Neural cell (in vitro differentiated cells): ENCODE measurements around the gene ARHGEF10L. TPM values are rescaled to one million over a fixed set of nuclear protein-coding genes. Genes with fewer than 3 reads are reported as not detected.

Source experiments
- H2AFZ ChIP-seq: fragments of 200-600, 300-800 bp; sonication (generic), shearing (Covaris generic); 2 replicates; pipeline ENCODE4 v1.6.0; 2014; ENCODE audit warnings: low read depth, mild to moderate bottlenecking, antibody characterized with exemption, low read length, moderate library complexity
- H3F3A ChIP-seq: fragments of 200-600 bp; shearing (Covaris generic); 2 replicates; pipeline ENCODE4 v1.6.1; 2016; ENCODE audit warnings: mild to moderate bottlenecking, moderate library complexity, mixed read lengths, antibody characterized with exemption, low read length; ENCODE audit not compliant: insufficient read depth, poor library complexity, severe bottlenecking
- H3K27ac ChIP-seq: fragments of 200-600, 300-800 bp; sonication (generic), shearing (Covaris generic); 2 replicates; pipeline ENCODE4 v1.5.1; 2014; ENCODE audit warnings: mild to moderate bottlenecking, low read length, moderate library complexity
- H3K27me3 ChIP-seq: fragments of 300-800, 200-600 bp; sonication (generic), shearing (Covaris generic); 2 replicates; pipeline ENCODE4 v1.6.0; 2014; ENCODE audit warnings: mild to moderate bottlenecking, low read depth, low read length, moderate library complexity; ENCODE audit not compliant: insufficient read depth
- H3K36me3 ChIP-seq: fragments of 300-800, 200-600 bp; sonication (generic), shearing (Covaris generic); 2 replicates; pipeline ENCODE4 v1.5.1; 2014; ENCODE audit warnings: mild to moderate bottlenecking, antibody characterized with exemption, low read length, moderate library complexity; ENCODE audit not compliant: insufficient read depth
- H3K4me2 ChIP-seq: fragments of 300-800, 200-600 bp; sonication (generic), shearing (Covaris generic); 2 replicates; pipeline ENCODE4 v1.6.0; 2014; ENCODE audit warnings: mild to moderate bottlenecking, low read length
- H3K4me3 ChIP-seq: fragments of 300-800, 200-600 bp; sonication (generic), shearing (Covaris generic); 2 replicates; pipeline ENCODE4 v1.5.1; 2014; ENCODE audit warnings: mild to moderate bottlenecking, low read length, moderate library complexity
- H3K79me2 ChIP-seq: fragments of 200-600 bp; shearing (Covaris generic); replicated peaks from 2 replicates; pipeline ENCODE4 v1.6.0; 2014; ENCODE audit warnings: mild to moderate bottlenecking, low read length, moderate library complexity; ENCODE audit not compliant: insufficient read depth
- H3K9ac ChIP-seq: fragments of 300-800, 200-600 bp; sonication (generic), shearing (Covaris generic); 2 replicates; pipeline ENCODE4 v1.6.1; 2016; ENCODE audit warnings: mild to moderate bottlenecking, low read length, mixed read lengths
- H3K9me2 ChIP-seq: fragments of 200-600 bp; shearing (Covaris generic); 2 replicates; pipeline ENCODE4 v1.6.1; 2016; ENCODE audit warnings: mild to moderate bottlenecking, low read length, mixed read lengths; ENCODE audit not compliant: insufficient read depth
- H3K9me3 ChIP-seq: fragments of 200-600, 300-800 bp; sonication (generic), shearing (Covaris generic); 2 replicates; pipeline ENCODE4 v1.6.1; 2016; ENCODE audit warnings: mild to moderate bottlenecking, mixed run types, low read length, moderate library complexity, mixed read lengths
- H4K20me1 ChIP-seq: fragments of 200-600 bp; shearing (Covaris generic); 2 replicates; pipeline ENCODE4 v1.6.1; 2016; ENCODE audit warnings: mild to moderate bottlenecking, mixed run types; ENCODE audit not compliant: insufficient read depth
- EP300 ChIP-seq: fragments of 450-650 bp; conservative IDR thresholded peaks from 2 replicates; pipeline ENCODE4 v1.6.1; 2014; ENCODE audit warnings: antibody characterized with exemption, mild to moderate bottlenecking, moderate library complexity; ENCODE audit not compliant: poor library complexity, severe bottlenecking
- EZH2 ChIP-seq: fragments of 200-600, 300-800 bp; shearing (Covaris generic), sonication (generic); IDR thresholded peaks from 2 replicates; pipeline ENCODE4 v1.6.1; 2014; ENCODE audit warnings: antibody characterized with exemption, low read length, borderline replicate concordance, mild to moderate bottlenecking; ENCODE audit not compliant: insufficient read depth, poor library complexity, severe bottlenecking
- MXI1 ChIP-seq: fragments of 450-650 bp; conservative IDR thresholded peaks from 2 replicates; pipeline ENCODE4 v1.6.1; 2014; ENCODE audit warnings: antibody characterized with exemption, mild to moderate bottlenecking; ENCODE audit not compliant: poor library complexity, severe bottlenecking
- POLR2AphosphoS5 ChIP-seq: IDR thresholded peaks from 2 replicates; pipeline ENCODE4 v1.6.1; 2012
- RAD21 ChIP-seq: fragments of 450-650 bp; conservative IDR thresholded peaks from 2 replicates; pipeline ENCODE4 v1.6.1; 2014; ENCODE audit warnings: antibody characterized with exemption, mild to moderate bottlenecking, moderate library complexity
- SMC3 ChIP-seq: fragments of 450-650 bp; conservative IDR thresholded peaks from 2 replicates; pipeline ENCODE4 v1.6.1; 2014; ENCODE audit warnings: antibody characterized with exemption, mild to moderate bottlenecking, moderate library complexity; ENCODE audit not compliant: poor library complexity
- TAF1 ChIP-seq: IDR thresholded peaks from 2 replicates; pipeline ENCODE4 v1.6.1; 2012; ENCODE audit warnings: low read depth
- polyA plus RNA-seq: library from polyadenylated mRNA; depleted of rRNA; stranded (reverse); fragments of >200 nt; gene quantifications from 2 replicates; pipeline ENCODE4 v1.2.3, GENCODE V29; 2014
- TF ChIP-seq, protein P1 (sequence below): fragments of 450-650 bp; IDR thresholded peaks from 2 replicates; pipeline ENCODE4 v1.5.1; 2014; ENCODE audit warnings: antibody characterized with exemption, mild to moderate bottlenecking, moderate library complexity; ENCODE audit not compliant: poor library complexity, severe bottlenecking
- TF ChIP-seq, protein P2 (sequence below): IDR thresholded peaks from 2 replicates; pipeline ENCODE4 v1.6.1; 2012; ENCODE audit warnings: borderline replicate concordance

Gene ARHGEF10L
- polyA plus RNA-seq, 1 donor from 2014 or later, result 123 TPM

DNA sequence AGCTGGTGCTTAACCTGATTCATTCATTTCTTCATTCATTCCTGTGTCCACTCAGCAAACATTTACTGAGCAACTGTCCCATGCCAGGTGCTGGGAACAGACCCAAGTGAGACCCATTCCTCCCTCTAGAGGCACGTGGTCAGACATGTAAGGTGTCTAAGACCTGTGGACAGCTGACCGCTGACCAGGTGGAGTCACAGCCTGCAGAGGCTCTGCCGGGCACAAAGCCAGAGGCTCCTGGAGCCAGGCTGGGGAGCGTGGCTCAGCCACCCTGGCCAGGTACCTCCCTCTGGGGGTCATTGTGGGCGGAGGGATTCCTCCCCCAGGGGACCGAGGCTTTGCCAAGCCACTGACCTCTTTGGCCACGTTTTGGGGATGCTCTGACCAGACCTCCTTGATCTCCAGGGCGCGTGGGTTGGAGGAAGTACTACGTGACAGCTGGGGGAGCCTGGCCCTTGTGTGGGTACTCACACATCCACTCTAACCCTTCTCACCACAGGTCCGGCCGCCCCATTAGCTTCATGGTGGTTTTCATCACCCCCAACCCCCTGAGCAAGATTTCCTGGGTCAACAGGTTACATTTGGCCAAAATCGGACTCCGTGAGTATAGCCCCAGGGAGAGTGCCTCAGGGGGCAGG, 100.3 kb downstream of the ARHGEF10L start:
- Histone ChIP-seq H3K79me2 (no peaks in the 10 kb centered on the region), H4K20me1 (no peaks in the 10 kb centered on the region), H3K9me2 (no peaks in the 10 kb centered on the region), H3K9ac (no peak overlapping the region), H3K27ac (no peak overlapping the region), H3K36me3 (peaks cover 6% of the 10 kb centered on the region), H3K27me3 (no peaks in the 10 kb centered on the region), H3F3A (no peaks in the 10 kb centered on the region), H2AFZ (no peak overlapping the region), H3K9me3 (no peaks in the 10 kb centered on the region), H3K4me3 (no peak overlapping the region), H3K4me2 (no peak overlapping the region)
- no peak for TF ChIP-seq EZH2
- TF ChIP-seq MXI1, result no peak
- TF ChIP-seq, protein P1, sequence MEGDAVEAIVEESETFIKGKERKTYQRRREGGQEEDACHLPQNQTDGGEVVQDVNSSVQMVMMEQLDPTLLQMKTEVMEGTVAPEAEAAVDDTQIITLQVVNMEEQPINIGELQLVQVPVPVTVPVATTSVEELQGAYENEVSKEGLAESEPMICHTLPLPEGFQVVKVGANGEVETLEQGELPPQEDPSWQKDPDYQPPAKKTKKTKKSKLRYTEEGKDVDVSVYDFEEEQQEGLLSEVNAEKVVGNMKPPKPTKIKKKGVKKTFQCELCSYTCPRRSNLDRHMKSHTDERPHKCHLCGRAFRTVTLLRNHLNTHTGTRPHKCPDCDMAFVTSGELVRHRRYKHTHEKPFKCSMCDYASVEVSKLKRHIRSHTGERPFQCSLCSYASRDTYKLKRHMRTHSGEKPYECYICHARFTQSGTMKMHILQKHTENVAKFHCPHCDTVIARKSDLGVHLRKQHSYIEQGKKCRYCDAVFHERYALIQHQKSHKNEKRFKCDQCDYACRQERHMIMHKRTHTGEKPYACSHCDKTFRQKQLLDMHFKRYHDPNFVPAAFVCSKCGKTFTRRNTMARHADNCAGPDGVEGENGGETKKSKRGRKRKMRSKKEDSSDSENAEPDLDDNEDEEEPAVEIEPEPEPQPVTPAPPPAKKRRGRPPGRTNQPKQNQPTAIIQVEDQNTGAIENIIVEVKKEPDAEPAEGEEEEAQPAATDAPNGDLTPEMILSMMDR, result no peak
- no peak for TF ChIP-seq TAF1
- TF ChIP-seq EP300, result no peak
- TF ChIP-seq, protein P2, sequence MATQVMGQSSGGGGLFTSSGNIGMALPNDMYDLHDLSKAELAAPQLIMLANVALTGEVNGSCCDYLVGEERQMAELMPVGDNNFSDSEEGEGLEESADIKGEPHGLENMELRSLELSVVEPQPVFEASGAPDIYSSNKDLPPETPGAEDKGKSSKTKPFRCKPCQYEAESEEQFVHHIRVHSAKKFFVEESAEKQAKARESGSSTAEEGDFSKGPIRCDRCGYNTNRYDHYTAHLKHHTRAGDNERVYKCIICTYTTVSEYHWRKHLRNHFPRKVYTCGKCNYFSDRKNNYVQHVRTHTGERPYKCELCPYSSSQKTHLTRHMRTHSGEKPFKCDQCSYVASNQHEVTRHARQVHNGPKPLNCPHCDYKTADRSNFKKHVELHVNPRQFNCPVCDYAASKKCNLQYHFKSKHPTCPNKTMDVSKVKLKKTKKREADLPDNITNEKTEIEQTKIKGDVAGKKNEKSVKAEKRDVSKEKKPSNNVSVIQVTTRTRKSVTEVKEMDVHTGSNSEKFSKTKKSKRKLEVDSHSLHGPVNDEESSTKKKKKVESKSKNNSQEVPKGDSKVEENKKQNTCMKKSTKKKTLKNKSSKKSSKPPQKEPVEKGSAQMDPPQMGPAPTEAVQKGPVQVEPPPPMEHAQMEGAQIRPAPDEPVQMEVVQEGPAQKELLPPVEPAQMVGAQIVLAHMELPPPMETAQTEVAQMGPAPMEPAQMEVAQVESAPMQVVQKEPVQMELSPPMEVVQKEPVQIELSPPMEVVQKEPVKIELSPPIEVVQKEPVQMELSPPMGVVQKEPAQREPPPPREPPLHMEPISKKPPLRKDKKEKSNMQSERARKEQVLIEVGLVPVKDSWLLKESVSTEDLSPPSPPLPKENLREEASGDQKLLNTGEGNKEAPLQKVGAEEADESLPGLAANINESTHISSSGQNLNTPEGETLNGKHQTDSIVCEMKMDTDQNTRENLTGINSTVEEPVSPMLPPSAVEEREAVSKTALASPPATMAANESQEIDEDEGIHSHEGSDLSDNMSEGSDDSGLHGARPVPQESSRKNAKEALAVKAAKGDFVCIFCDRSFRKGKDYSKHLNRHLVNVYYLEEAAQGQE, result no peak
- TF ChIP-seq SMC3, result no peak
- no peak for TF ChIP-seq RAD21
- TF ChIP-seq POLR2AphosphoS5, result no peak

DNA sequence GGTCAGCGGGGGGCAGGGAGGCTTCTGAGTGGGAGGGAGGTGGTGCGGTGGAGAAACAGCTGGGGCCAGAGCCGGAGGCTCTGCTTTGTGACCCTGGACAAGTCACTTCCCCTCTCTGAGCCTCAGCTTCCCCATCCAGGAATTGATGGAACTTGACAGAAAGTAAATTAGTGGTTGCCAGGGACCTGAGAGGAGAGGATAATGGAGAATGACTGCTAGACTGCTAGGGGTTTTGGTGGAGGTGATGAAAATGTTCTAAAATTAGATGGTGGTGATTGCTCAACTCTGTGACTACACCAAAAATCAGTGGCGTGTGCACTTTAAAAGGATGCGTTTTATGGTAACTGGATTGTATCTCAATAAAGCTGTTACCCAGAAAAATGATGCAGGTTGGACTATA, 100.9 kb downstream of the ARHGEF10L start:
- Histone ChIP-seq H3K36me3 (peaks cover 6% of the 10 kb centered on the region), H3K4me2 (no peak overlapping the region), H3K9ac (no peak overlapping the region), H3K9me2 (no peaks in the 10 kb centered on the region), H2AFZ (no peak overlapping the region), H3K27ac (no peak overlapping the region), H3F3A (no peaks in the 10 kb centered on the region), H3K27me3 (no peaks in the 10 kb centered on the region), H3K79me2 (no peaks in the 10 kb centered on the region), H3K4me3 (no peak overlapping the region), H3K9me3 (no peaks in the 10 kb centered on the region), H4K20me1 (no peaks in the 10 kb centered on the region)
- TF ChIP-seq SMC3 (no peak), MXI1 (no peak), EP300 (no peak), RAD21 (no peak)
- TF ChIP-seq, protein P1, result no peak
